H1 (cell line): ENCODE results near the gene OSR1. TPM values are rescaled to one million over a fixed set of nuclear protein-coding genes. Genes with fewer than 3 reads are reported as not detected.

Experiments used
- ASH2L ChIP-seq: fragments of 200-600, 300-600 bp; sonication (generic); IDR thresholded peaks from one replicate; pipeline ENCODE4 v1.7.1; 2017; ENCODE audit warnings: low read length
- ATF3 ChIP-seq: IDR thresholded peaks from 2 replicates; pipeline ENCODE4 v1.6.1; 2011; ENCODE audit warnings: low read depth, mild to moderate bottlenecking, low read length; ENCODE audit not compliant: insufficient read depth
- CEBPB ChIP-seq: IDR thresholded peaks from 2 replicates; pipeline ENCODE4 v1.6.1; 2012; ENCODE audit warnings: low read depth, low read length
- CHD7 ChIP-seq: fragments of 300-600 bp; sonication (generic); IDR thresholded peaks from 2 replicates; pipeline ENCODE4 v1.7.1; 2012; ENCODE audit warnings: low read length, moderate library complexity, mild to moderate bottlenecking, inconsistent platforms; ENCODE audit not compliant: insufficient replicate concordance
- CTBP2 ChIP-seq: IDR thresholded peaks from 2 replicates; pipeline ENCODE4 v1.7.0; 2011; ENCODE audit warnings: borderline replicate concordance, mild to moderate bottlenecking, moderate library complexity, mixed read lengths, low read length; ENCODE audit not compliant: insufficient read depth, insufficient read length
- FOSL1 ChIP-seq: IDR thresholded peaks from 2 replicates; pipeline ENCODE4 v1.6.1; 2011; ENCODE audit warnings: mild to moderate bottlenecking, low read depth, low read length, moderate library complexity; ENCODE audit not compliant: insufficient read depth
- HDAC2 ChIP-seq, 2 experiments: fragments of 300-600 bp in 1 of 2; sonication (generic) in 1 of 2; IDR thresholded peaks; 2 replicates each; pipeline ENCODE4 v1.6.1; 2011 to 2012; ENCODE audit warnings: low read depth in 2 of 2, low read length in 2 of 2, mild to moderate bottlenecking in 2 of 2, moderate library complexity in 2 of 2, borderline replicate concordance in 1 of 2, inconsistent platforms in 1 of 2
- NRF1 ChIP-seq: IDR thresholded peaks from 2 replicates; pipeline ENCODE4 v1.6.1; 2011; ENCODE audit warnings: mild to moderate bottlenecking, low read depth, low read length, improper control_type of control experiment
- RXRA ChIP-seq: IDR thresholded peaks from 2 replicates; pipeline ENCODE4 v1.6.1; 2011; ENCODE audit warnings: low read depth, mild to moderate bottlenecking, low read length, moderate library complexity; ENCODE audit not compliant: insufficient read depth
- SAP30 ChIP-seq: fragments of 300-600 bp; sonication (generic); IDR thresholded peaks from 2 replicates; pipeline ENCODE4 v1.7.1; 2012; ENCODE audit warnings: low read length, moderate library complexity, mild to moderate bottlenecking, inconsistent platforms; ENCODE audit not compliant: insufficient read depth, insufficient replicate concordance
- polyA plus RNA-seq, 7 experiments: library from polyadenylated mRNA; depleted of rRNA in 3 of 7; stranded (reverse) in 5 of 7; unstranded in 2 of 7; fragments of >200 nt in 5 of 7; fragments of 200-250 nt in 2 of 7; gene quantifications; 1 replicate in 5 of 7; 2 replicates in 1 of 7; 4 replicates in 1 of 7; pipeline versions ENCODE4 v1.2.1 to v1.2.3, GENCODE V29; 2011 to 2013; ENCODE audit warnings: missing spikeins in 2 of 7, mixed read lengths in 2 of 7
- total RNA-seq: library from RNA; stranded (reverse); fragmentation: NEBNext Ultra II Directional; extraction: Animal tissue kit (Norgen Biotek cat#: 25700); gene quantifications from 2 replicates; pipeline ENCODE4 v1.2.1, GENCODE V29; 2021

OSR1 gene
- total and polyA plus RNA-seq, 2 of the 8 experiments (the other 6 are each of a cell fraction or from before 2014, with no cell fraction given), result 0.05 to 0.22 TPM

GRCh38 chr2:19368760-19369159, 10.3 kb upstream of the OSR1 start (continued):
- TF ChIP-seq CHD7 (no peak), CEBPB (no peak), ASH2L (no peak), SAP30 (no peak), NRF1 (no peak), FOSL1 (no peak), ATF3 (no peak), RXRA (no peak), CTBP2 (no peak), HDAC2 (IDR thresholded peaks at IDR 0.05; ENCODE audit: borderline replicate concordance in 1 of 2, low read depth in 2 of 2, low read length in 2 of 2) (no peak)
